Left forelimb (tissue), 1 donor: ENCODE results near the gene EVX2.
A peak's percentile ranks its signal among the peaks of the same experiment; 100 is the strongest.

Experiments used
- DNase-seq: peaks from one replicate; pipeline ENCODE4 v3.0.0-alpha.2; 2018; ENCODE audit warnings: low spot score

The EVX2 gene

GRCh38 chr2:176096243-176096985, 12.7 kb upstream of the EVX2 start:
- DNase-seq: no peak

GRCh38 chr2:176095421-176095820, 11.7 kb upstream of the EVX2 start:
- no peak for DNase-seq

GRCh38 chr2:176094349-176094748, 10.6 kb upstream of the EVX2 start:
- peak; percentile 61 for DNase-seq

- DNase-seq: no peak
Observed at GRCh38 chr2:176093898-176094249, 10.1 kb upstream of the EVX2 start.

GRCh38 chr2:176093145-176093897, 9.6 kb upstream of the EVX2 start:
- DNase-seq: no peak

GRCh38 chr2:176092270-176093144, 8.7 kb upstream of the EVX2 start, which contains the start of gene HOXD13:
HOXD13 (plus strand) TSS chr2:176092721; CDS start chr2:176092891, 170 bp downstream.
- peak; percentile 85 for DNase-seq

- DNase-seq: no peak
Observed at GRCh38 chr2:176091329-176092258, 7.8 kb upstream of the EVX2 start.

GRCh38 chr2:176090862-176091261, 7.1 kb upstream of the EVX2 start:
- DNase-seq: no peak

- no peak for DNase-seq
Observed at GRCh38 chr2:176089843-176090395, 6.2 kb upstream of the EVX2 start.

GRCh38 chr2:176088937-176089842, 5.4 kb upstream of the EVX2 start:
- peak; percentile 30 for DNase-seq

GRCh38 chr2:176088048-176088936, 4.5 kb upstream of the EVX2 start:
- peak; percentile 84 for DNase-seq

GRCh38 chr2:176087330-176088047, 3.7 kb upstream of the EVX2 start:
- peak; percentile 49 for DNase-seq

GRCh38 chr2:176085861-176086771, 2.4 kb upstream of the EVX2 start:
- DNase-seq: peak; percentile 77

- peak; percentile 68 for DNase-seq
Observed at GRCh38 chr2:176085120-176085788, 1.5 kb upstream of the EVX2 start.

- DNase-seq: peak; percentile 63
Observed at GRCh38 chr2:176084611-176085119, 903 bp upstream of the EVX2 start.
